Measurements from ENCODE around the gene ITPR2. TPM values are rescaled to one million over a fixed set of nuclear protein-coding genes. Genes with fewer than 3 reads are reported as not detected.
"Not testable (repeated sequence)": the region's sequence is repeated elsewhere in the genome, so short reads cannot be mapped to it uniquely, and the experiment has no call there.

The ITPR2 gene
- total RNA-seq, 1 donor from 2014 or later, result 74.5 TPM

- ChIA-PET POLR2A (interaction anchor here (0.5 kb wide), 1 partner anchor 148 kb away, joined by 3 read pairs; no protein-coding TSS in a partner anchor), CTCF (no interaction called here)
- DNase-seq, result no peak
- H3K36me3 Mint-ChIP-seq (ENCODE audit: low read depth), result peaks cover 37% of the 10 kb centered on the region
- ATAC-seq (ENCODE audit: low read depth), result no peak
- H3K9me3 Mint-ChIP-seq, result no peaks in the 10 kb centered on the region
- no peaks in the 10 kb centered on the region for H3K27me3 Mint-ChIP-seq
- no peak overlapping the region for H3K4me3 Mint-ChIP-seq
- peaks cover 22% of the 10 kb centered on the region for H3K4me1 Mint-ChIP-seq
- TF ChIP-seq CTCF (IDR thresholded peaks at IDR 0.05), result no peak
- no peak overlapping the region for H3K27ac Mint-ChIP-seq
- intact Hi-C loops (cut with micrococcal nuclease), result no loop called here
Measured at GRCh38 chr12:26441434-26441833, 391.6 kb downstream of the ITPR2 start.

- H3K4me3 Mint-ChIP-seq, result no peak overlapping the region
- H3K9me3 Mint-ChIP-seq, result no peaks in the 10 kb centered on the region
- H3K27ac Mint-ChIP-seq, result peak overlapping the region; percentile 22
- no peaks in the 10 kb centered on the region for H3K4me1 Mint-ChIP-seq
- ATAC-seq (ENCODE audit: low read depth) (no peak), DNase-seq (no peak)
- ChIA-PET POLR2A (no interaction called here), CTCF (interaction anchor here (1.1 to 7.3 kb wide), 5 partner anchors 38 to 337 kb away, joined by 5 to 37 read pairs (median 5); no protein-coding TSS in a partner anchor)
- no peak for TF ChIP-seq CTCF (IDR thresholded peaks at IDR 0.05)
- H3K27me3 Mint-ChIP-seq, result no peaks in the 10 kb centered on the region
- intact Hi-C loops (cut with micrococcal nuclease), result no loop called here
- H3K36me3 Mint-ChIP-seq (ENCODE audit: low read depth), result peaks cover 26% of the 10 kb centered on the region
Measured at GRCh38 chr12:26435069-26435404, 398.0 kb downstream of the ITPR2 start.

- peak; percentile 74 for TF ChIP-seq CTCF (IDR thresholded peaks at IDR 0.05)
- H3K36me3 Mint-ChIP-seq (ENCODE audit: low read depth), result peaks cover 24% of the 10 kb centered on the region
- ATAC-seq (ENCODE audit: low read depth) (peak; percentile 86), DNase-seq (no peak)
- no peak overlapping the region for H3K27ac Mint-ChIP-seq
- intact Hi-C loops (cut with micrococcal nuclease), result loop anchor here (1.0 kb wide), 6 partner anchors 39 to 337 kb away; no protein-coding TSS in a partner anchor
- H3K4me1 Mint-ChIP-seq, result no peaks in the 10 kb centered on the region
- ChIA-PET CTCF (interaction anchor here (0.7 to 7.3 kb wide), 7 partner anchors 90 to 337 kb away, joined by 3 to 37 read pairs (median 5); no protein-coding TSS in a partner anchor), POLR2A (interaction anchor here (0.6 kb wide), 1 partner anchor 310 kb away, joined by 4 read pairs; the partner anchor contains the start of gene BHLHE41)
- no peaks in the 10 kb centered on the region for H3K9me3 Mint-ChIP-seq
- H3K27me3 Mint-ChIP-seq, result no peaks in the 10 kb centered on the region
- no peak overlapping the region for H3K4me3 Mint-ChIP-seq
Measured at GRCh38 chr12:26434299-26435068, 398.5 kb downstream of the ITPR2 start.

- intact Hi-C loops (cut with micrococcal nuclease), result loop anchor here (1.0 kb wide), 6 partner anchors 40 to 336 kb away; no protein-coding TSS in a partner anchor
- ChIA-PET CTCF (interaction anchor here (0.7 to 7.3 kb wide), 5 partner anchors 90 to 338 kb away, joined by 3 to 37 read pairs (median 3); no protein-coding TSS in a partner anchor), POLR2A (interaction anchor here (0.6 kb wide), 1 partner anchor 309 kb away, joined by 4 read pairs; the partner anchor contains the start of gene BHLHE41)
- H3K27ac Mint-ChIP-seq; H3K4me1 Mint-ChIP-seq; H3K27me3 Mint-ChIP-seq; ATAC-seq (ENCODE audit: low read depth); H3K9me3 Mint-ChIP-seq; H3K4me3 Mint-ChIP-seq; DNase-seq: not testable (repeated sequence)
- H3K36me3 Mint-ChIP-seq (ENCODE audit: low read depth), result peaks cover 25% of the 10 kb centered on the region
Measured at GRCh38 chr12:26433701-26434100, 399.3 kb downstream of the ITPR2 start.

GRCh38 chr12:26431211-26431610 is 401.8 kb downstream of the ITPR2 start:
- Mint-ChIP-seq H3K4me1 (peaks cover under 1% of the 10 kb centered on the region), H3K27ac (no peak overlapping the region)
- CTCF ChIA-PET, result interaction anchor here (0.8 to 7.3 kb wide), 2 partner anchors 93 to 312 kb away, joined by 3 to 37 read pairs; no protein-coding TSS in a partner anchor

GRCh38 chr12:26430596-26430995 is 402.4 kb downstream of the ITPR2 start:
- H3K4me1 Mint-ChIP-seq; H3K27ac Mint-ChIP-seq; POLR2A ChIA-PET; H3K9me3 Mint-ChIP-seq; DNase-seq; H3K4me3 Mint-ChIP-seq; ATAC-seq (ENCODE audit: low read depth); H3K27me3 Mint-ChIP-seq; intact Hi-C loops (cut with micrococcal nuclease): not testable (repeated sequence)
- peaks cover 31% of the 10 kb centered on the region for H3K36me3 Mint-ChIP-seq (ENCODE audit: low read depth)
- CTCF ChIA-PET, result interaction anchor here (0.8 to 7.3 kb wide), 4 partner anchors 28 to 312 kb away, joined by 3 to 37 read pairs (median 3); no protein-coding TSS in a partner anchor

More at GRCh38 chr12:26431211-26431610, 401.8 kb downstream of the ITPR2 start:
- Mint-ChIP-seq H3K4me3 (no peak overlapping the region), H3K36me3 (ENCODE audit: low read depth) (peaks cover 27% of the 10 kb centered on the region), H3K27me3 (no peaks in the 10 kb centered on the region), H3K9me3 (no peaks in the 10 kb centered on the region)
- intact Hi-C loops (cut with micrococcal nuclease), result no loop called here
- no peak for TF ChIP-seq CTCF (IDR thresholded peaks at IDR 0.05)
- ATAC-seq (ENCODE audit: low read depth) (no peak), DNase-seq (no peak)
- POLR2A ChIA-PET, result interaction anchor here (0.6 kb wide), 1 partner anchor 67 kb away, joined by 3 read pairs; no protein-coding TSS in a partner anchor

All from activated B cell treated with CpG ODN at 0.5 μM for 24 hours (primary cell).